Testis (tissue), 5 donors: ENCODE measurements around the gene RTN4RL2. TPM values are rescaled to one million over a fixed set of nuclear protein-coding genes. Genes with fewer than 3 reads are reported as not detected.
A peak's percentile ranks its signal among the peaks of the same experiment; 100 is the strongest.

Experiments
- DNase-seq: peaks from one replicate; pipeline ENCODE4 v3.0.0-alpha.2; 2019
- H3K27ac ChIP-seq, 2 donors: fragments of 200-600 bp; sonication (generic); one replicate each; pipeline ENCODE4 v1.5.1; 2019
- H3K27me3 ChIP-seq: fragments of 200-600 bp; sonication (generic); one replicate; pipeline ENCODE4 v1.5.1; 2019
- H3K36me3 ChIP-seq: fragments of 200-600 bp; sonication (generic); one replicate; pipeline ENCODE4 v1.5.1; 2017; ENCODE audit warnings: low read depth; ENCODE audit errors: missing control alignments
- H3K4me1 ChIP-seq: fragments of 200-600 bp; sonication (generic); one replicate; pipeline ENCODE4 v1.5.1; 2019
- H3K4me3 ChIP-seq, 2 donors: fragments of 200-600 bp; sonication (generic); one replicate each; pipeline ENCODE4 v1.5.1; 2017 to 2019
- H3K9me3 ChIP-seq: fragments of 200-600 bp; sonication (generic); one replicate; pipeline ENCODE4 v1.5.1; 2017
- POLR2A ChIP-seq: fragments of 450-650 bp; IDR thresholded peaks from one replicate; pipeline ENCODE4 v1.6.1; 2017; ENCODE audit warnings: antibody characterized with exemption, mild to moderate bottlenecking, moderate library complexity
- WGBS, 2 donors: methylation state at CpG; one replicate each; pipeline ENCODE4 v1.1.5; 2018; 5-methylcytosine and 5-hydroxymethylcytosine counted together
- intact Hi-C: fragments of 100-400 bp; cut with DNase I; formaldehyde crosslinking; loops from one replicate; pipeline ENCODE4 v1.15.1; 2023; ENCODE audit warnings: low total_unique reads
- long read RNA-seq, 2 donors: transcript quantifications; one replicate each; lab custom pipeline, GENCODE V29; 2026
- polyA plus RNA-seq: library from polyadenylated mRNA; stranded (reverse); fragments of 350-450 nt; fragmentation: Illumina TruSeq; extraction: RNeasy Lipid Tissue Mini Kit (QIAGEN cat#74804); gene quantifications from one replicate; pipeline ENCODE4 v1.2.3, GENCODE V29; 2014; ENCODE audit warnings: low read depth, low replicate concordance; ENCODE audit not compliant: insufficient read depth
- total RNA-seq, 2 donors: library from RNA; depleted of rRNA; stranded (reverse); fragments of >200 nt; gene quantifications; one replicate each; pipeline ENCODE4 v1.2.3, GENCODE V29; 2016
- TF ChIP-seq, protein P1 (sequence below), 3 experiments: fragments of 450-650 bp in 2 of 3; fragments of 200-600 bp in 1 of 3; sonication (generic) in 1 of 3; IDR thresholded peaks; one replicate each; pipeline ENCODE4 v1.5.1; 2016 to 2019; ENCODE audit warnings: antibody characterized with exemption in 3 of 3, mild to moderate bottlenecking in 2 of 3, moderate library complexity in 1 of 3

RTN4RL2 gene
- total RNA-seq = 1 to 10 TPM; 2.3 to 2.5 TPM
- polyA plus RNA-seq = 3.2 TPM
- long read RNA-seq, donor 1, partial matches to known transcripts = 0 of 1 reads
- long read RNA-seq, donor 1, other reads (novel, unspliced or antisense) = 0 of 1 reads
- long read RNA-seq, donor 2 = 0 reads

DNA sequence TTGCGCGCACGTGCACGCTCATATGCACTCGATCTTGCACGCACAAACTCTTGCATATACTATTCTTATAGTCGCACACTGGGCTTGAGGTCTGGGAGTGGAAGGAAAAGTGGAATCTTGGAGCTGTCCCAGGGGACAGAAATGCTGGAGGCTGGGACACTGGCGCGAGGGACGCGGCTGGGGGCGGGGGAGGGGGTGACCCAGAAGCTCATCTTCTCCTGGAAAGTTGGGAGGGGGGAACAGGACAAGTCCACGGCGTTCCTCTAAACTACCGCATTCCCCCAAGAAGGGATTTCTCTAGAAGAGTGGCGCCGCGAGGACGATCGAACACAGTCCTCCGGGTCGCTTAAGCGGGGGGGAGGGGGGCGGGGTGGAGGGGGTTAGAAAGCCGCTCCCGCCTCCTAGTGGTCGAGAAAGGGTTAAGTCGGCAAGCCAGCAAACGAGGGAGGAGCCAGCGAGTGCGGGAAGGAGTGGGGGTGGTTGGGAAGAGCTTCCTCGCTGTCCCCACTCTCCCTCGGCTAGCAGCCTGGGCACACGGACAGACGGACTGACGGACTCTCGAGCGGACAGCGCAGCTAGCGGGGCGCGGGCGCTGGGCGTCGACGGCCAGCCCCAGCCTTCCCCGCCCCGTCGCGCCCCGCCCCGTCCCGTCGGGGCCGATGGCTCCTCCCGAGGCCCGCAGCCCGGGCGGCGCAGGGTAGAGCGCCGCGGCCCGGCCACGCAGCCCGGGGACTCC lies at the start of gene RTN4RL2:
RTN4RL2 (plus strand) TSS at position 507 of the 736 bp plus-strand sequence. CDS start 338 bp downstream, outside the sequence.
- Histone ChIP-seq H3K36me3 (no peaks in the 10 kb centered on the region), H3K27me3 (no peaks in the 10 kb centered on the region), H3K9me3 (no peaks in the 10 kb centered on the region), H3K27ac (no peak within 1 kb of the TSS), H3K4me1 (peaks cover 31% of the 10 kb centered on the region), H3K4me3 (peak within 1 kb of the TSS; percentile 26 to 47)
- TF ChIP-seq POLR2A = no peak
- TF ChIP-seq, protein P1, sequence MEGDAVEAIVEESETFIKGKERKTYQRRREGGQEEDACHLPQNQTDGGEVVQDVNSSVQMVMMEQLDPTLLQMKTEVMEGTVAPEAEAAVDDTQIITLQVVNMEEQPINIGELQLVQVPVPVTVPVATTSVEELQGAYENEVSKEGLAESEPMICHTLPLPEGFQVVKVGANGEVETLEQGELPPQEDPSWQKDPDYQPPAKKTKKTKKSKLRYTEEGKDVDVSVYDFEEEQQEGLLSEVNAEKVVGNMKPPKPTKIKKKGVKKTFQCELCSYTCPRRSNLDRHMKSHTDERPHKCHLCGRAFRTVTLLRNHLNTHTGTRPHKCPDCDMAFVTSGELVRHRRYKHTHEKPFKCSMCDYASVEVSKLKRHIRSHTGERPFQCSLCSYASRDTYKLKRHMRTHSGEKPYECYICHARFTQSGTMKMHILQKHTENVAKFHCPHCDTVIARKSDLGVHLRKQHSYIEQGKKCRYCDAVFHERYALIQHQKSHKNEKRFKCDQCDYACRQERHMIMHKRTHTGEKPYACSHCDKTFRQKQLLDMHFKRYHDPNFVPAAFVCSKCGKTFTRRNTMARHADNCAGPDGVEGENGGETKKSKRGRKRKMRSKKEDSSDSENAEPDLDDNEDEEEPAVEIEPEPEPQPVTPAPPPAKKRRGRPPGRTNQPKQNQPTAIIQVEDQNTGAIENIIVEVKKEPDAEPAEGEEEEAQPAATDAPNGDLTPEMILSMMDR (IDR thresholded peaks at IDR 0.05) = peak in 1 of 3 experiments; percentile 20
- intact Hi-C loops = no loop called here
- WGBS, 2 donors = 1% methylated on average over 19 to 50 of the region's 66 CpGs
- DNase-seq = peak; percentile 47

DNA sequence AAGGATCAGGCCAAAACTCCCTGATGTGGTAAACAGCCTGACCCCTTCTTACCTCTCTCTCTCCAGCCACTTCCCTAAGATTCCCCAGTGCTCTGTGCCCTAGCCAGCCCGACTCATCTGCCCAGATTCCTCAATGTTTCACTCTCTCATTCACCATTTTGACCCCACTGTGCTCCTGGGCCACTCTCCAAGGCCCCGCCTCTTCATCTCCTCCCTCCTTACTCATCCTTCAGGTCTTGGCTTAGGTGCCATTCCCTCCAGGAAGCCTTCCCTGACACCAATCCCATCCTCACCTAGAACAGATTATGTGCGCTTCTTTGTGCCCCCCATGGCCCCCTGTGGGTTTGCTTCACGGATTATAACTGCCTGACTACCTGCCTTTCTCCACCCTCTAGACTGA lies 46.6 kb upstream of the RTN4RL2 start:
- Histone ChIP-seq H3K4me1 (no peaks in the 10 kb centered on the region), H3K4me3 (no peak overlapping the region), H3K36me3 (no peaks in the 10 kb centered on the region), H3K9me3 (no peaks in the 10 kb centered on the region), H3K27me3 (no peaks in the 10 kb centered on the region), H3K27ac (no peak overlapping the region)
- no peak for TF ChIP-seq POLR2A
- TF ChIP-seq, protein P1 (IDR thresholded peaks at IDR 0.05) = no peak
- intact Hi-C loops = no loop called here
- no peak for DNase-seq
- 90 to 92% methylated on average over 4 of the region's 4 CpGs for WGBS, 2 donors

DNA sequence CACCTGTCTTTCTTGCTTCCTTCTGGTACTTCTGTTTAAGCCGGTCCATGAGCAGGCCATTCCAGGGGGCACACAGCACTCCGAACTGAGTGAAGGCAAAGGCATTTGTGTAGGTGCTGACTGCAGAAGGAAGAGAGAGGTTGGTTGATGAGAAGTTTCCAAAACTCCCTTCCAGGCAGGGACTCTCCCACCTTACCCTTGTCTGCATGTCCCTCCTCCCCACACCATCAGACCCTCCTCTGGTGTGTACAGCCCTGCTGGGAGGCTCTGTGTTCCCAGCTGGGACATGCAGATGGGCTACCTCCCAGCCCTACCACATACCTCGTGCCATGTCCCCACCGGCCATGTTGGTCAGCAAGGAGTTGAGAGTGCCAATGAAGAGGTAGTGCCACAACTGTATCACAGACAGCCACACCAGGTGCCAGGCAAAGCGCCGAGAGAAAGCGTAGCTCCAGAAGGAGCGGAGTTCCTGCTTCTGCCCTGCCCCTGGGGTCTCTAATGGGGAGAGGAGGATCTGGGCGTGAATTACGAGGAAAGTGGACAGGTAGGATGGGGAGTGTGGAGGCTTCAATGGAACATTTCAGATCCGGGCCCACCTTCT lies 45.6 kb upstream of the RTN4RL2 start:
- intact Hi-C loops = no loop called here
- H3K27me3 ChIP-seq = no peaks in the 10 kb centered on the region
- TF ChIP-seq POLR2A = no peak
- TF ChIP-seq, protein P1 (IDR thresholded peaks at IDR 0.05) = no peak
- H3K4me3 ChIP-seq = no peak overlapping the region
- H3K27ac ChIP-seq = no peak overlapping the region
- DNase-seq = no peak
- no peaks in the 10 kb centered on the region for H3K9me3 ChIP-seq
- H3K36me3 ChIP-seq = no peaks in the 10 kb centered on the region
- WGBS, 2 donors = 97 to 99% methylated on average over 11 of the region's 11 CpGs
- H3K4me1 ChIP-seq = no peaks in the 10 kb centered on the region

- Histone ChIP-seq H3K27me3 (no peaks in the 10 kb centered on the region), H3K36me3 (no peaks in the 10 kb centered on the region)
- intact Hi-C loops = no loop called here
These were observed 43.9 kb upstream of the RTN4RL2 start for GRCh38 chr11:57416436-57416835.

More at GRCh38 chr11:57416436-57416835, 43.9 kb upstream of the RTN4RL2 start:
- WGBS, 2 donors = 78 to 87% methylated on average over 3 of the region's 3 CpGs
- peaks cover under 1% of the 10 kb centered on the region for H3K4me1 ChIP-seq
- no peaks in the 10 kb centered on the region for H3K9me3 ChIP-seq
- no peak for DNase-seq
- no peak overlapping the region for H3K27ac ChIP-seq
- no peak overlapping the region for H3K4me3 ChIP-seq
- no peak for TF ChIP-seq POLR2A
- TF ChIP-seq, protein P1 (IDR thresholded peaks at IDR 0.05) = no peak
